ENCODE results near the gene DPH7. TPM values are rescaled to one million over a fixed set of nuclear protein-coding genes. Genes with fewer than 3 reads are reported as not detected.

DPH7 gene
- total and polyA plus RNA-seq, 2 of the 8 experiments (the other 6 are each of a cell fraction or from before 2014, with no cell fraction given) = 44.6 to 45.5 TPM

GRCh38 chr9:137543237-137543963, 35.3 kb downstream of the DPH7 start:
- H3K14ac ChIP-seq (ENCODE audit: insufficient read length) = no peak overlapping the region
- H2BK20ac ChIP-seq (ENCODE audit: low read length) = no peak overlapping the region
- H2AFZ ChIP-seq (ENCODE audit: low read length) = no peak overlapping the region
- no peak overlapping the region for H2BK15ac ChIP-seq (ENCODE audit: low read length)
- no peak overlapping the region for H4K91ac ChIP-seq (replicated peaks; ENCODE audit: insufficient read length, low read length)
- TF ChIP-seq BRCA1 (IDR thresholded peaks at IDR 0.05; ENCODE audit: low read depth, low read length) = no peak
- no peak for TF ChIP-seq SP1 (IDR thresholded peaks at IDR 0.05; ENCODE audit: low read depth, low read length)
- no peak for TF ChIP-seq YY1 (IDR thresholded peaks at IDR 0.05; ENCODE audit: low read depth, low read length)
- no peak for TF ChIP-seq RAD21 (IDR thresholded peaks at IDR 0.05 in 1 of 2, conservative IDR thresholded peaks at IDR 0.05 in 1 of 2; ENCODE audit: low read depth in 2 of 2, low read length in 2 of 2)
- no peak for TF ChIP-seq CTBP2 (IDR thresholded peaks at IDR 0.05; ENCODE audit: borderline replicate concordance, insufficient read depth, insufficient read length, low read length)
- TF ChIP-seq TCF12 (IDR thresholded peaks at IDR 0.05; ENCODE audit: low read depth, low read length) = no peak
- no peak for TF ChIP-seq SRF (IDR thresholded peaks at IDR 0.05; ENCODE audit: low read depth, low read length)
- no peak for TF ChIP-seq SP2 (IDR thresholded peaks at IDR 0.05; ENCODE audit: low read length)
- TF ChIP-seq JUN (IDR thresholded peaks at IDR 0.05; ENCODE audit: low read depth, low read length) = no peak
- 93% methylated on average over 20 of the region's 25 CpGs; no CpG with 5 or more reads in 1 of the 2 experiments for WGBS, 2 experiments (ENCODE audit: extremely low coverage in 1 of 2, insufficient coverage in 1 of 2, insufficient read length in 1 of 2, insufficient replicate concordance in 2 of 2, low coverage in 1 of 2, low lambda C conversion rate in 2 of 2, missing lambda C conversion rate in 1 of 2)
- H3K23ac ChIP-seq (ENCODE audit: insufficient read length) = no peak overlapping the region
- peaks cover 0 to 1% of the 10 kb centered on the region in 2 experiments for H4K20me1 ChIP-seq (replicated peaks in 1 of 2; ENCODE audit: control insufficient read depth in 1 of 2, insufficient read depth in 2 of 2, low read length in 2 of 2)
- no peaks in the 10 kb centered on the region for H3K27me3 ChIP-seq (replicated peaks in 1 of 4; ENCODE audit: control insufficient read depth in 3 of 4, extremely low read depth in 1 of 4, insufficient read depth in 3 of 4, low read length in 3 of 4)
- no peak for FAIRE-seq
- no peaks in the 10 kb centered on the region for H3K36me3 ChIP-seq (ENCODE audit: control insufficient read depth in 2 of 4, insufficient read depth in 4 of 4, low read length in 3 of 4)
- no peak overlapping the region for H3K56ac ChIP-seq (replicated peaks; ENCODE audit: insufficient read length, low read depth, low read length)
- H3K4me1 ChIP-seq (replicated peaks in 1 of 4; ENCODE audit: control insufficient read depth in 3 of 4, insufficient read depth in 4 of 4, low read length in 3 of 4) = no peaks in the 10 kb centered on the region; a peak in 1 of 7 replicates
- H3K9me3 ChIP-seq (ENCODE audit: insufficient read depth in 2 of 2, low read depth in 1 of 2, low read length in 1 of 2) = peaks cover 7 to 12% of the 10 kb centered on the region in 2 experiments; a peak in 3 of 4 replicates
- no peaks in the 10 kb centered on the region for H3K79me2 ChIP-seq (ENCODE audit: control insufficient read depth in 1 of 2, insufficient read depth in 2 of 2, low read length in 2 of 2)
- ChIA-PET CTCF (ENCODE audit: partially characterized antibody) (interaction anchor here (0.9 to 1.7 kb wide), 2 partner anchors 9 to 11 kb away, joined by 3 to 4 read pairs; no protein-coding TSS in a partner anchor), POLR2A (ENCODE audit: partially characterized antibody) (interaction anchor here (2.5 kb wide), 1 partner anchor 9 kb away, joined by 7 read pairs; the partner anchor contains the start of gene MRPL41)
- H4K8ac ChIP-seq (ENCODE audit: extremely low read depth, insufficient read depth, low read length) = peak overlapping the region; percentile 68; the same call in 1 of the 2 replicates
- no peak overlapping the region for H3K4ac ChIP-seq (replicated peaks; ENCODE audit: insufficient read length, low read depth, low read length)
- H3K27ac ChIP-seq (ENCODE audit: low read depth, low read length) = no peak overlapping the region
- no peak overlapping the region for H3K4me3 ChIP-seq (ENCODE audit: extremely low read depth in 1 of 4, insufficient read depth in 2 of 4, low read depth in 3 of 4, low read length in 4 of 4)
- no peak overlapping the region for H4K5ac ChIP-seq (ENCODE audit: insufficient read length, low read depth, low read length)
- H3K9ac ChIP-seq (replicated peaks in 1 of 4; ENCODE audit: extremely low read depth in 1 of 4, low read depth in 3 of 4, low read length in 3 of 4) = no peak overlapping the region
- H3K79me1 ChIP-seq (ENCODE audit: low read depth, low read length) = no peaks in the 10 kb centered on the region
- H3K23me2 ChIP-seq (ENCODE audit: low read depth, low read length) = no peaks in the 10 kb centered on the region
- H2AK5ac ChIP-seq (ENCODE audit: low read depth, low read length) = no peak overlapping the region
- H2BK120ac ChIP-seq (replicated peaks; ENCODE audit: low read depth, low read length) = no peak overlapping the region
- no peak overlapping the region for H3K4me2 ChIP-seq (ENCODE audit: insufficient read depth in 1 of 2, low read depth in 2 of 2, low read length in 2 of 2)
- H2BK5ac ChIP-seq (ENCODE audit: low read depth, low read length) = no peak overlapping the region
- H3K18ac ChIP-seq (ENCODE audit: extremely low read depth, low read length) = no peak overlapping the region
- H2BK12ac ChIP-seq (ENCODE audit: low read depth, low read length) = no peak overlapping the region
- no peak for DNase-seq (ENCODE audit: low read depth in 1 of 2, low spot score in 2 of 2)
